ENCODE data around the gene ANKRD33B.

Gene ANKRD33B

GRCh38 chr5:10585518-10585915 lies 21.6 kb downstream of the ANKRD33B start:
- no peak for TF ChIP-seq GATA3 (IDR thresholded peaks at IDR 0.05; ENCODE audit: low read depth, low read length)
- no peak for TF ChIP-seq GATA2 (IDR thresholded peaks at IDR 0.05; ENCODE audit: low read depth, low read length)

- TF ChIP-seq GATA2 (IDR thresholded peaks at IDR 0.05; ENCODE audit: low read depth, low read length) (no peak), GATA3 (IDR thresholded peaks at IDR 0.05; ENCODE audit: low read depth, low read length) (no peak)
Measured at GRCh38 chr5:10586008-10586407, 22.1 kb downstream of the ANKRD33B start.

GRCh38 chr5:10586555-10586954 lies 22.7 kb downstream of the ANKRD33B start:
- no peak for TF ChIP-seq GATA2 (IDR thresholded peaks at IDR 0.05; ENCODE audit: low read depth, low read length)
- TF ChIP-seq GATA3 (IDR thresholded peaks at IDR 0.05; ENCODE audit: low read depth, low read length): no peak

- no peak for TF ChIP-seq GATA2 (IDR thresholded peaks at IDR 0.05; ENCODE audit: low read depth, low read length)
- TF ChIP-seq GATA3 (IDR thresholded peaks at IDR 0.05; ENCODE audit: low read depth, low read length): no peak
Measured at GRCh38 chr5:10588109-10588775, 24.4 kb downstream of the ANKRD33B start.

GRCh38 chr5:10588779-10589447 lies 25.0 kb downstream of the ANKRD33B start:
- TF ChIP-seq GATA2 (IDR thresholded peaks at IDR 0.05; ENCODE audit: low read depth, low read length): no peak
- no peak for TF ChIP-seq GATA3 (IDR thresholded peaks at IDR 0.05; ENCODE audit: low read depth, low read length)

GRCh38 chr5:10590226-10590999 lies 26.5 kb downstream of the ANKRD33B start:
- TF ChIP-seq GATA3 (IDR thresholded peaks at IDR 0.05; ENCODE audit: low read depth, low read length) (no peak), GATA2 (IDR thresholded peaks at IDR 0.05; ENCODE audit: low read depth, low read length) (no peak)

- no peak for TF ChIP-seq GATA2 (IDR thresholded peaks at IDR 0.05; ENCODE audit: low read depth, low read length)
- TF ChIP-seq GATA3 (IDR thresholded peaks at IDR 0.05; ENCODE audit: low read depth, low read length): no peak
Measured at GRCh38 chr5:10591159-10591558, 27.3 kb downstream of the ANKRD33B start.

GRCh38 chr5:10591966-10592365 lies 28.1 kb downstream of the ANKRD33B start:
- TF ChIP-seq GATA3 (IDR thresholded peaks at IDR 0.05; ENCODE audit: low read depth, low read length) (no peak), GATA2 (IDR thresholded peaks at IDR 0.05; ENCODE audit: low read depth, low read length) (no peak)

GRCh38 chr5:10592601-10593000 lies 28.7 kb downstream of the ANKRD33B start:
- no peak for TF ChIP-seq GATA2 (IDR thresholded peaks at IDR 0.05; ENCODE audit: low read depth, low read length)
- no peak for TF ChIP-seq GATA3 (IDR thresholded peaks at IDR 0.05; ENCODE audit: low read depth, low read length)

- TF ChIP-seq GATA2 (IDR thresholded peaks at IDR 0.05; ENCODE audit: low read depth, low read length): no peak
- no peak for TF ChIP-seq GATA3 (IDR thresholded peaks at IDR 0.05; ENCODE audit: low read depth, low read length)
Measured at GRCh38 chr5:10593531-10594181, 29.8 kb downstream of the ANKRD33B start.

- TF ChIP-seq GATA3 (IDR thresholded peaks at IDR 0.05; ENCODE audit: low read depth, low read length) (no peak), GATA2 (IDR thresholded peaks at IDR 0.05; ENCODE audit: low read depth, low read length) (no peak)
Measured at GRCh38 chr5:10594591-10595210, 30.8 kb downstream of the ANKRD33B start.

GRCh38 chr5:10595293-10595671 lies 31.4 kb downstream of the ANKRD33B start:
- TF ChIP-seq GATA3 (IDR thresholded peaks at IDR 0.05; ENCODE audit: low read depth, low read length) (no peak), GATA2 (IDR thresholded peaks at IDR 0.05; ENCODE audit: low read depth, low read length) (no peak)

- TF ChIP-seq GATA3 (IDR thresholded peaks at IDR 0.05; ENCODE audit: low read depth, low read length): no peak
- no peak for TF ChIP-seq GATA2 (IDR thresholded peaks at IDR 0.05; ENCODE audit: low read depth, low read length)
Measured at GRCh38 chr5:10595672-10596309, 31.9 kb downstream of the ANKRD33B start.
